Upper lobe of left lung (tissue), 4 donors: ENCODE measurements around the gene RAP1GDS1.

Experiments used
- EP300 ChIP-seq, 4 donors: sonication (generic); formaldehyde crosslinking; IDR thresholded peaks; one replicate each; pipeline ENCODE4 v1.5.1; 2017; ENCODE audit warnings: antibody characterized with exemption in 4 of 4, control low read depth in 2 of 4
- POLR2A ChIP-seq, 4 donors: fragments of 450-650 bp; IDR thresholded peaks; one replicate each; pipeline ENCODE4 v1.5.1; 2016 to 2017; ENCODE audit warnings: antibody characterized with exemption in 4 of 4, mild to moderate bottlenecking in 2 of 4
- POLR2AphosphoS5 ChIP-seq, 2 donors: sonication (generic); formaldehyde crosslinking; IDR thresholded peaks; one replicate each; pipeline ENCODE4 v1.5.1; 2017; ENCODE audit warnings: antibody characterized with exemption in 2 of 2
- TF ChIP-seq, protein P1 (sequence below), 6 experiments: fragments of 450-650 bp in 4 of 6; fragments of 200-600 bp in 2 of 6; sonication (generic) in 2 of 6; IDR thresholded peaks; one replicate each; pipeline ENCODE4 v1.5.1; 2016 to 2019; ENCODE audit warnings: antibody characterized with exemption in 6 of 6

DNA sequence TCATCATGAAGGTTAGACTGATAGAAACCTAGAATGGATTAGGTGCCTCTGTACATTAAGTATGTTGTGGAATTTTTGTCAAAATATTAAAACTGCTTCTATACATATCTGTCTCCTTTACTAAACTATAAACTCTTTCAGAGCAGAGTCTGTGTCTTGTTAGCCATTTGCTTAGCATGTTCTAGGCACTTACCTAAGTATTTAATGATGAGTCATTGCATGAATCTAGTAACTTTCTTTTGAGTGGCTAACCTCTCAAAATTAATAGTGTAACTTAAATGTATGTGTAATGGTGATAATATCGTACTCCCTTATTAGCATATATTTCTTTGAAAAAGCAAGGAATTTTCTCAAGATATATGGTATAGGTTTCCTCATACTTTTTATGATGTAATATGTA lies 57.8 kb downstream of the RAP1GDS1 start:
- no peak for TF ChIP-seq POLR2A (IDR thresholded peaks at IDR 0.05)
- TF ChIP-seq, protein P1, sequence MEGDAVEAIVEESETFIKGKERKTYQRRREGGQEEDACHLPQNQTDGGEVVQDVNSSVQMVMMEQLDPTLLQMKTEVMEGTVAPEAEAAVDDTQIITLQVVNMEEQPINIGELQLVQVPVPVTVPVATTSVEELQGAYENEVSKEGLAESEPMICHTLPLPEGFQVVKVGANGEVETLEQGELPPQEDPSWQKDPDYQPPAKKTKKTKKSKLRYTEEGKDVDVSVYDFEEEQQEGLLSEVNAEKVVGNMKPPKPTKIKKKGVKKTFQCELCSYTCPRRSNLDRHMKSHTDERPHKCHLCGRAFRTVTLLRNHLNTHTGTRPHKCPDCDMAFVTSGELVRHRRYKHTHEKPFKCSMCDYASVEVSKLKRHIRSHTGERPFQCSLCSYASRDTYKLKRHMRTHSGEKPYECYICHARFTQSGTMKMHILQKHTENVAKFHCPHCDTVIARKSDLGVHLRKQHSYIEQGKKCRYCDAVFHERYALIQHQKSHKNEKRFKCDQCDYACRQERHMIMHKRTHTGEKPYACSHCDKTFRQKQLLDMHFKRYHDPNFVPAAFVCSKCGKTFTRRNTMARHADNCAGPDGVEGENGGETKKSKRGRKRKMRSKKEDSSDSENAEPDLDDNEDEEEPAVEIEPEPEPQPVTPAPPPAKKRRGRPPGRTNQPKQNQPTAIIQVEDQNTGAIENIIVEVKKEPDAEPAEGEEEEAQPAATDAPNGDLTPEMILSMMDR (IDR thresholded peaks at IDR 0.05) = no peak
- no peak for TF ChIP-seq EP300 (IDR thresholded peaks at IDR 0.05)
- no peak for TF ChIP-seq POLR2AphosphoS5 (IDR thresholded peaks at IDR 0.05)
